Right atrium auricular region (tissue), 2 donors: Measurements from ENCODE around the gene GUCY1B1. TPM values are rescaled to one million over a fixed set of nuclear protein-coding genes. Genes with fewer than 3 reads are reported as not detected.

Source experiments
- DNase-seq: peaks from one replicate; pipeline ENCODE4 v3.0.0-alpha.2; 2019; ENCODE audit warnings: low spot score
- H3K27ac ChIP-seq, 2 donors: fragments of 200-600 bp; sonication (generic); 1 replicate in 1 of 2; 2 replicates in 1 of 2; pipeline ENCODE4 v1.5.1; 2016 to 2019
- H3K27me3 ChIP-seq, 2 donors: fragments of 200-600 bp; sonication (generic); one replicate each; pipeline versions ENCODE4 v1.5.1 to v1.6.0; 2017 to 2019
- H3K36me3 ChIP-seq: fragments of 200-600 bp; sonication (generic); one replicate; pipeline ENCODE4 v1.5.1; 2016
- H3K4me1 ChIP-seq, 2 donors: fragments of 200-600 bp; sonication (generic); one replicate each; pipeline versions ENCODE4 v1.5.1 to v1.6.0; 2017 to 2019
- H3K4me3 ChIP-seq, 2 donors: fragments of 200-600 bp; sonication (generic); 1 replicate in 1 of 2; 2 replicates in 1 of 2; pipeline ENCODE4 v1.5.1; 2017 to 2019; ENCODE audit warnings: mild to moderate bottlenecking in 1 of 2, moderate library complexity in 1 of 2
- H3K9me3 ChIP-seq, 2 donors: fragments of 200-600 bp; sonication (generic); one replicate each; pipeline ENCODE4 v1.5.1; 2019
- total RNA-seq, 2 donors: library from RNA; depleted of rRNA; stranded (reverse); fragments of >200 nt; gene quantifications; one replicate each; pipeline ENCODE4 v1.1.0, GENCODE V29; 2016
- TF ChIP-seq, protein P1 (sequence below), 2 donors: fragments of 200-600 bp; sonication (generic); IDR thresholded peaks; one replicate each; pipeline ENCODE4 v1.5.1; 2019; ENCODE audit warnings: antibody characterized with exemption in 2 of 2

GUCY1B1 gene
- total RNA-seq, 2 donors from 2014 or later, result 11.3 to 15.0 TPM

DNA sequence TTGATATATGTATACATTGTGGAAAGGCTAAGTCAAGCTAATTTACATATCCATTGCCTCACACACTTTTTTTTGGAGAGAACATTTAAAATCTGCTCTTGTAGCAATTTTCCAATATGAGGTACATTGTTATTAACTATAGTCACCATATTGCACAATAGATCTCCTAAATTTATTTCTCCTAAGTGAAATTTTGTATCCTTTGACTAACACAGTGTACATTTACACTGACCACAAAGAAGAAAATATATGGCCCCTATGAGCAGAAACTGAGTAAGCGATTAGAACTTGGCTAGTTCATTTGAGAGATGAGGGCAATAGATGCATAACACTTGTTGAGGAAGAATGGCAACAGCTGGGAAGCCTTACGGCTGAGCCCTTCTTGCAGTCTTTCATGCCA lies 20.3 kb upstream of the GUCY1B1 start:
- H3K27me3 ChIP-seq, result no peaks in the 10 kb centered on the region
- H3K4me3 ChIP-seq, result no peak overlapping the region
- TF ChIP-seq, protein P1, sequence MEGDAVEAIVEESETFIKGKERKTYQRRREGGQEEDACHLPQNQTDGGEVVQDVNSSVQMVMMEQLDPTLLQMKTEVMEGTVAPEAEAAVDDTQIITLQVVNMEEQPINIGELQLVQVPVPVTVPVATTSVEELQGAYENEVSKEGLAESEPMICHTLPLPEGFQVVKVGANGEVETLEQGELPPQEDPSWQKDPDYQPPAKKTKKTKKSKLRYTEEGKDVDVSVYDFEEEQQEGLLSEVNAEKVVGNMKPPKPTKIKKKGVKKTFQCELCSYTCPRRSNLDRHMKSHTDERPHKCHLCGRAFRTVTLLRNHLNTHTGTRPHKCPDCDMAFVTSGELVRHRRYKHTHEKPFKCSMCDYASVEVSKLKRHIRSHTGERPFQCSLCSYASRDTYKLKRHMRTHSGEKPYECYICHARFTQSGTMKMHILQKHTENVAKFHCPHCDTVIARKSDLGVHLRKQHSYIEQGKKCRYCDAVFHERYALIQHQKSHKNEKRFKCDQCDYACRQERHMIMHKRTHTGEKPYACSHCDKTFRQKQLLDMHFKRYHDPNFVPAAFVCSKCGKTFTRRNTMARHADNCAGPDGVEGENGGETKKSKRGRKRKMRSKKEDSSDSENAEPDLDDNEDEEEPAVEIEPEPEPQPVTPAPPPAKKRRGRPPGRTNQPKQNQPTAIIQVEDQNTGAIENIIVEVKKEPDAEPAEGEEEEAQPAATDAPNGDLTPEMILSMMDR (IDR thresholded peaks at IDR 0.05), result no peak
- peaks cover 0 to 7% of the 10 kb centered on the region in 2 donors for H3K4me1 ChIP-seq
- DNase-seq, result no peak
- H3K36me3 ChIP-seq, result no peaks in the 10 kb centered on the region
- no peak overlapping the region for H3K27ac ChIP-seq
- no peaks in the 10 kb centered on the region for H3K9me3 ChIP-seq

DNA sequence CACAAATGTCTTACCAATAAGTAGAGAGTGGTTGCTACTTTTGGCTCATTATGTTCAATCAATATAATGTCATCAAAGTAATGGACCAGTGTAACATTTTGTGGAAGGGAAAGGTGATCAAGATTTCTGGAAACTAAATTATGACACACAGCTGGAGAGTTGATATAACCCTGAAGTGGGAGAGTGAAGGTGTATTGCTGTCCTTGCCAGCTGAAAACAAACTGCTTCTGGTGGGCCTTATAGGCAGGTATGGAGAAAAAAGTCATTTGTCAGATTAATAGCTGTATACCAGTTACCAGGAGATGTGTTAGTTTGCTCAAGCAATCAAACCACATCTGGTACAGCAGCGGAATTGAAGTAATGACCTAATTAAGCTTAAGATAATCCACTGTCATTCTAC lies 17.3 kb upstream of the GUCY1B1 start:
- Histone ChIP-seq H3K27ac (no peak overlapping the region), H3K4me1 (no peaks in the 10 kb centered on the region), H3K36me3 (no peaks in the 10 kb centered on the region), H3K27me3 (no peaks in the 10 kb centered on the region), H3K9me3 (no peaks in the 10 kb centered on the region), H3K4me3 (no peak overlapping the region)
- TF ChIP-seq, protein P1 (IDR thresholded peaks at IDR 0.05), result no peak
- DNase-seq, result no peak

DNA sequence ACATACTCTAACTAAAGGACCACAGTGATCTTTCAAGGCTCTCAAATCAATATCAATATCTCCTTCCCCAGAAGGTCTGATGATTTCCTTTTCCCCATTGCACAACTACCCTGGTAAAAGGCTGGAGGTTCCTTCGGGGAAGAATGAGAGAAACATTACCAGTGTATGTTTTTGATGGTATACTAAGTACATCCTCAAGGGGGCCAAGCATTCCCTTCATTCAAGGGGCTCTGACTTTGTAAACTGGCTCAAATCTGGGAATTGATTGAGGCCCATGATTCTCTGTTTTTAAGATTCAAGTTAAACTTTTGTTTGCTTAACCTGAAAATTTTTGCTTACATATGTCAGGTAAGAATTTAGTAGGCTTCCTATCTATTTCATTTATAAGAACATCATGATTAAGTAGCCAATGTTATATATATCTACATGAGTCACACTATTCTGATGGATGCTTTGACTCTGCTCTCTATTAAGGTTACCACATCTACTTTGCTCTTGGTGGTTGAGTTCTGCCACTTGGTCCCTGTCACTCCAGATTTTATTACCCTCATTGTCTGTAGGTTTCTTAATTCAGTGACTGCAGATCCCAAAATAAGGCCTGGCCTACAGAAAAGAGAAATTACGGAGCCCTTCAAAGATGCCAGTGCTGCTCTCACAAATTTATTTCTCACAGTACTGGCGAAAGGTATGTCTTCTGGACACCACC lies 16.4 kb upstream of the GUCY1B1 start:
- Histone ChIP-seq H3K27me3 (no peaks in the 10 kb centered on the region), H3K27ac (no peak overlapping the region), H3K9me3 (no peaks in the 10 kb centered on the region), H3K4me3 (no peak overlapping the region), H3K36me3 (no peaks in the 10 kb centered on the region), H3K4me1 (no peaks in the 10 kb centered on the region)
- TF ChIP-seq, protein P1 (IDR thresholded peaks at IDR 0.05), result no peak
- no peak for DNase-seq

DNA sequence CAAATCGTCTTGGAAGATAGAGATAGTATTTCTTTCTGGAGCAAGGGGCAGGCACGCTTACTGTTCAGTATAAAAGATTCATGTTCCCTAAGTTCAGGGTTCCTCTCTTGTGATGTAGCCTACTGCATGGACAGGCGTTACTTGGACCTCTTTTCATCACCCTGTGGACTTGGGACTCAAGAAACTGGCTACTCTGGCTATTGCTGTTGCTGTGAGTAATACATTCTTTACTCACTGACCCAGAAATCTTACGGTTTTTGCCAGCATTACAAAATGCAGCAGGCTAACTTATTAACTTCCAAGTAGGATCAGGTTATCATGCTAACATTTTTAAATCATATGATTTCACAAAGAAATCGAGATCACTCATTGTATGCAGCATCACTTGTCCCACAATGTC lies 12.8 kb upstream of the GUCY1B1 start:
- Histone ChIP-seq H3K27me3 (no peaks in the 10 kb centered on the region), H3K27ac (no peak overlapping the region), H3K4me1 (no peaks in the 10 kb centered on the region), H3K36me3 (no peaks in the 10 kb centered on the region), H3K4me3 (no peak overlapping the region), H3K9me3 (no peaks in the 10 kb centered on the region)
- TF ChIP-seq, protein P1 (IDR thresholded peaks at IDR 0.05), result no peak
- DNase-seq, result no peak

DNA sequence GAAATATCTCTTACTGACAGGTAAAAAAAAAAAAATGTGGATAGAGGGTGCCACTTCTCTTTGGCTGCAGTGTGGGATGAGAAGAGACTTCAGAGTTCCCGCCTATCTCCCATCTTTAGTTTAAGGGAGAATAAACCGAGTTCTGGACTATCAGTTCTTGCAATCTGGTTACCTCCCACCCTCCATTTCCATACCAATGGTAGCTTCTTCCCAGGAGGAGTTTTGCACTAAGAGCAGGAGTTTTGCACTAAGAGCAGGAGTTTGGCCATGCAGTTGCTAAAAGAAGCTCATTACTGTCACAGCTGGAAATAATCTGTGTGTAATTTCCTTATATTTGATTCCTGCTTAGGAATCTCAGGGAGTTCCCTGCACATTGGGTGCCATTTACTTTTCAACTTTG lies 10.8 kb upstream of the GUCY1B1 start:
- Histone ChIP-seq H3K9me3 (no peaks in the 10 kb centered on the region), H3K36me3 (no peaks in the 10 kb centered on the region), H3K27ac (no peak overlapping the region), H3K4me3 (no peak overlapping the region), H3K4me1 (no peaks in the 10 kb centered on the region), H3K27me3 (no peaks in the 10 kb centered on the region)
- no peak for DNase-seq
- TF ChIP-seq, protein P1 (IDR thresholded peaks at IDR 0.05), result no peak

DNA sequence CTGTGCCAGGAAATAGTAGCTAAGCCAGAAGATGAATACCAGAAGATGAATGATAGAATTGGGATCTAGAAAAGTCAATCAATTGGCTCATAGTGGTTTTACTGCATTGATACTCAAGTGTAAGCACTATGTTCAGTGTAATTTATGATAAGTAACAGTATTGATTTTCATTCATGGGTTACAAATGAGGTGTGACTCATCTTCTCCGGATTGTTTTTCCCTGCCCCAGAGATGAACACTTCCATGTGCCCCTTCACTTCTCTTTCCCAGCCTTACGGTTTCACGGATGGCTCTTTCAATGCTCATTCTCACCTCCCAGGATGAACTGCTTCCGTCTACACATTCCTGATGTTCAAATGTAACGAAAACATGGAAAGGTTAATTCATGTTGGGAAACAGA lies 9.8 kb upstream of the GUCY1B1 start:
- no peaks in the 10 kb centered on the region for H3K27me3 ChIP-seq

More for the DNA sequence above, 9.8 kb upstream of the GUCY1B1 start:
- no peaks in the 10 kb centered on the region for H3K4me1 ChIP-seq
- H3K9me3 ChIP-seq, result no peaks in the 10 kb centered on the region
- TF ChIP-seq, protein P1 (IDR thresholded peaks at IDR 0.05), result no peak
- no peak for DNase-seq
- H3K27ac ChIP-seq, result no peak overlapping the region
- H3K36me3 ChIP-seq, result no peaks in the 10 kb centered on the region
- no peak overlapping the region for H3K4me3 ChIP-seq
